Muscle of leg (tissue), 16 donors: ENCODE results near the gene EDARADD. TPM values are rescaled to one million over a fixed set of nuclear protein-coding genes. Genes with fewer than 3 reads are reported as not detected.
"Not testable (repeated sequence)": the region's sequence is repeated elsewhere in the genome, so short reads cannot be mapped to it uniquely, and the experiment has no call there.

Experiments
- DNase-seq: peaks from one replicate; pipeline ENCODE4 v3.0.0; 2013
- H3K27ac ChIP-seq: one replicate; pipeline ENCODE4 v1.5.1; 2013; ENCODE audit warnings: mild to moderate bottlenecking, low read length, control low read depth
- H3K27me3 ChIP-seq: one replicate; pipeline ENCODE4 v1.6.1; 2013; ENCODE audit warnings: low read length; ENCODE audit not compliant: control insufficient read depth, insufficient read depth
- H3K36me3 ChIP-seq: one replicate; pipeline ENCODE4 v1.6.1; 2013; ENCODE audit warnings: low read length; ENCODE audit not compliant: control insufficient read depth, insufficient read depth
- H3K4me1 ChIP-seq: one replicate; pipeline ENCODE4 v1.6.1; 2013; ENCODE audit warnings: low read length; ENCODE audit not compliant: control insufficient read depth, insufficient read depth
- H3K4me3 ChIP-seq: one replicate; pipeline ENCODE4 v1.5.1; 2013; ENCODE audit warnings: low read length, control low read depth
- H3K9me3 ChIP-seq: replicated peaks from 2 replicates; pipeline ENCODE4 v1.6.1; 2013; ENCODE audit warnings: low read depth, low read length; ENCODE audit not compliant: control insufficient read depth
- WGBS: methylation state at CpG from one replicate; pipeline ENCODE4 v1.1.5; 2013; ENCODE audit warnings: missing lambda C conversion rate; ENCODE audit not compliant: insufficient coverage; 5-methylcytosine and 5-hydroxymethylcytosine counted together
- long read RNA-seq, 11 donors: transcript quantifications; one replicate each; lab custom pipeline, GENCODE V29; 2026
- polyA plus RNA-seq, 8 donors: library from polyadenylated mRNA; unstranded; fragments of 120-200 nt; gene quantifications; one replicate each; pipeline versions ENCODE4 v1.2.1 to v1.2.3, GENCODE V29; 2013; ENCODE audit warnings: inconsistent platforms in 1 of 8, low replicate concordance in 1 of 8; ENCODE audit not compliant: insufficient read length in 8 of 8, insufficient read depth in 1 of 8
- total RNA-seq: library from RNA; stranded (reverse); fragments of 120-200 nt; gene quantifications from one replicate; pipeline ENCODE4 v1.2.4, GENCODE V29; 2013

The EDARADD gene
- total RNA-seq (0.18 TPM), polyA plus RNA-seq (1 to 10 TPM in 2 of 8 donors, under 1 TPM in 6; 0.31 to 2.2 (median 0.38) TPM)
- long read RNA-seq, donor 1: 0 reads
- long read RNA-seq, donor 2, partial matches to known transcripts: 0 of 1 reads
- long read RNA-seq, donor 2, other reads (novel, unspliced or antisense): 0 of 1 reads
- long read RNA-seq, donor 3: 0 reads
- long read RNA-seq, donor 4: 0 reads
- long read RNA-seq, donor 5: 0 reads
- long read RNA-seq, donor 6: 0 reads
- long read RNA-seq, donor 7: 0 reads
- long read RNA-seq, donor 8: 0 reads
- long read RNA-seq, donor 9: 0 reads
- long read RNA-seq, donor 10: 0 reads
- long read RNA-seq, donor 11: 0 reads

GRCh38 chr1:236393681-236394481 lies at the start of gene EDARADD:
Gene EDARADD (plus strand): TSS chr1:236394286. CDS start chr1:236394445, 159 bp downstream.
- Histone ChIP-seq H3K4me1 (no peaks in the 10 kb centered on the region), H3K4me3 (peak within 1 kb of the TSS; percentile 59), H3K9me3 (no peaks in the 10 kb centered on the region), H3K27ac (no peak within 1 kb of the TSS), H3K27me3 (peaks cover 31% of the 10 kb centered on the region), H3K36me3 (no peaks in the 10 kb centered on the region)
- DNase-seq: no peak
- WGBS: 10% methylated on average over 2 of the region's 13 CpGs

- H3K27me3 ChIP-seq: no peaks in the 10 kb centered on the region
- WGBS: no CpG with 5 or more reads among the region's 1 CpG
These were observed 48.4 kb upstream of the EDARADD start for GRCh38 chr1:236345728-236346127.

GRCh38 chr1:236348071-236348470 lies 46.0 kb upstream of the EDARADD start:
- WGBS: 86% methylated on average over 31 of the region's 31 CpGs
- H3K9me3 ChIP-seq: peaks cover 2% of the 10 kb centered on the region
- no peak overlapping the region for H3K27ac ChIP-seq

More at GRCh38 chr1:236345728-236346127, 48.4 kb upstream of the EDARADD start:
- Histone ChIP-seq H3K27ac (no peak overlapping the region), H3K4me1 (no peaks in the 10 kb centered on the region), H3K4me3 (no peak overlapping the region), H3K36me3 (no peaks in the 10 kb centered on the region), H3K9me3 (peaks cover 2% of the 10 kb centered on the region)
- DNase-seq: no peak

GRCh38 chr1:236350308-236350707 lies 43.8 kb upstream of the EDARADD start:
- Histone ChIP-seq H3K9me3 (peaks cover 2% of the 10 kb centered on the region), H3K36me3 (no peaks in the 10 kb centered on the region), H3K4me1 (no peaks in the 10 kb centered on the region), H3K4me3 (no peak overlapping the region), H3K27me3 (no peaks in the 10 kb centered on the region), H3K27ac (no peak overlapping the region)
- no peak for DNase-seq
- 93% methylated on average over 4 of the region's 5 CpGs for WGBS

More at GRCh38 chr1:236348071-236348470, 46.0 kb upstream of the EDARADD start:
- Histone ChIP-seq H3K4me3 (no peak overlapping the region), H3K27me3 (no peaks in the 10 kb centered on the region), H3K36me3 (no peaks in the 10 kb centered on the region), H3K4me1 (no peaks in the 10 kb centered on the region)
- no peak for DNase-seq

- Histone ChIP-seq H3K4me3 (no peak overlapping the region), H3K27me3 (no peaks in the 10 kb centered on the region), H3K36me3 (no peaks in the 10 kb centered on the region), H3K9me3 (peaks cover 2% of the 10 kb centered on the region), H3K27ac (no peak overlapping the region), H3K4me1 (no peaks in the 10 kb centered on the region)
- WGBS: 100% methylated on average over 1 of the region's 7 CpGs
- DNase-seq: no peak
These were observed 42.1 kb upstream of the EDARADD start for GRCh38 chr1:236351875-236352573.

- not testable (repeated sequence) for H3K4me1 ChIP-seq, H3K4me3 ChIP-seq, H3K27ac ChIP-seq, H3K9me3 ChIP-seq, DNase-seq, H3K36me3 ChIP-seq, H3K27me3 ChIP-seq
- WGBS: no CpG with 5 or more reads among the region's 4 CpGs
These were observed 41.3 kb upstream of the EDARADD start for GRCh38 chr1:236352747-236353146.

- Histone ChIP-seq H3K4me3 (no peak overlapping the region), H3K4me1 (no peaks in the 10 kb centered on the region), H3K9me3 (no peaks in the 10 kb centered on the region), H3K27me3 (no peaks in the 10 kb centered on the region), H3K36me3 (no peaks in the 10 kb centered on the region), H3K27ac (no peak overlapping the region)
- WGBS: no CpG with 5 or more reads among the region's 4 CpGs
- no peak for DNase-seq
These were observed 40.3 kb upstream of the EDARADD start for GRCh38 chr1:236353813-236354212.

- Histone ChIP-seq H3K36me3 (no peaks in the 10 kb centered on the region), H3K27ac (no peak overlapping the region), H3K4me3 (no peak overlapping the region), H3K4me1 (no peaks in the 10 kb centered on the region), H3K9me3 (no peaks in the 10 kb centered on the region), H3K27me3 (no peaks in the 10 kb centered on the region)
- 30% methylated on average over 1 of the region's 4 CpGs for whole genome bisulfite sequencing
- DNase-seq: no peak
These were observed 39.5 kb upstream of the EDARADD start for GRCh38 chr1:236354330-236355147.

- Histone ChIP-seq H3K27ac (no peak overlapping the region), H3K36me3 (no peaks in the 10 kb centered on the region), H3K9me3 (no peaks in the 10 kb centered on the region), H3K4me1 (no peaks in the 10 kb centered on the region), H3K27me3 (no peaks in the 10 kb centered on the region), H3K4me3 (no peak overlapping the region)
- 61% methylated on average over 2 of the region's 2 CpGs for WGBS
- no peak for DNase-seq
These were observed 37.9 kb upstream of the EDARADD start for GRCh38 chr1:236356141-236356540.
